H1 (cell line): ENCODE data around the gene PRKCZ. TPM values are rescaled to one million over a fixed set of nuclear protein-coding genes. Genes with fewer than 3 reads are reported as not detected.

ENCODE experiments used
- CTCF ChIA-PET: fragments of 300-600 bp; sonication (Branson Sonifier 250); formaldehyde crosslinking; loops from one replicate; lab custom pipeline; 2021; ENCODE audit not compliant: partially characterized antibody; lab: Charles Lee
- POLR2A ChIA-PET: fragments of 300-600 bp; sonication (Branson Sonifier 250); formaldehyde crosslinking; loops from one replicate; lab custom pipeline; 2021; ENCODE audit warnings: inconsistent platforms; ENCODE audit not compliant: partially characterized antibody; lab: Charles Lee
- DNase-seq, 2 experiments: peaks; one replicate each; pipeline versions ENCODE4 v3.0.0 to v3.0.0-alpha.2; 2010 to 2022; ENCODE audit warnings: low spot score in 2 of 2, low read depth in 1 of 2, mixed read lengths in 1 of 2
- FAIRE-seq: peaks from 2 replicates; lab custom pipeline; 2011; peaks lifted over from hg19 to GRCh38; lab: Jason Lieb, UNC
- H2AFZ ChIP-seq: 2 replicates; pipeline ENCODE4 v1.8.1; 2012; ENCODE audit warnings: low read length, inconsistent platforms
- H2AK5ac ChIP-seq: 2 replicates; pipeline ENCODE4 v1.6.1; 2013; ENCODE audit warnings: low read depth, low read length
- H2BK120ac ChIP-seq: replicated peaks from 2 replicates; pipeline ENCODE3; 2013; ENCODE audit warnings: low read depth, low read length, inconsistent platforms
- H2BK12ac ChIP-seq: 2 replicates; pipeline ENCODE4 v1.6.1; 2013; ENCODE audit warnings: low read depth, low read length
- H2BK15ac ChIP-seq: 2 replicates; pipeline ENCODE4 v1.6.1; 2013; ENCODE audit warnings: low read length
- H2BK20ac ChIP-seq: 2 replicates; pipeline ENCODE4 v1.6.1; 2013; ENCODE audit warnings: low read length
- H2BK5ac ChIP-seq: 2 replicates; pipeline ENCODE4 v1.6.1; 2013; ENCODE audit warnings: low read depth, low read length
- H3K14ac ChIP-seq: 2 replicates; pipeline ENCODE4 v1.6.1; 2013; ENCODE audit warnings: inconsistent platforms; ENCODE audit not compliant: insufficient read length
- H3K18ac ChIP-seq: 2 replicates; pipeline ENCODE4 v1.6.1; 2013; ENCODE audit warnings: low read length; ENCODE audit errors: extremely low read depth
- H3K23ac ChIP-seq: 2 replicates; pipeline ENCODE4 v1.6.1; 2013; ENCODE audit warnings: inconsistent platforms; ENCODE audit not compliant: insufficient read length
- H3K23me2 ChIP-seq: 2 replicates; pipeline ENCODE4 v1.6.1; 2013; ENCODE audit warnings: low read depth, low read length
- H3K27ac ChIP-seq: 2 replicates; pipeline ENCODE4 v1.6.1; 2011; ENCODE audit warnings: low read depth, low read length, inconsistent platforms
- H3K27me3 ChIP-seq, 4 experiments: replicated peaks in 1 of 4; 1 replicate in 1 of 4; 2 replicates in 3 of 4; pipeline versions ENCODE4 v1.6.1 to v1.8.1; 2011 to 2013; ENCODE audit warnings: low read length in 3 of 4, mild to moderate bottlenecking in 3 of 4, inconsistent platforms in 2 of 4, mixed read lengths in 2 of 4, moderate library complexity in 1 of 4; ENCODE audit not compliant: control insufficient read depth in 3 of 4, insufficient read depth in 3 of 4; ENCODE audit errors: extremely low read depth in 1 of 4
- H3K36me3 ChIP-seq, 4 experiments: 2 replicates each; pipeline versions ENCODE4 v1.6.1 to v1.8.1; 2011 to 2013; ENCODE audit warnings: mild to moderate bottlenecking in 4 of 4, low read length in 3 of 4, moderate library complexity in 2 of 4, control low read depth in 1 of 4, inconsistent platforms in 1 of 4; ENCODE audit not compliant: insufficient read depth in 4 of 4, control insufficient read depth in 2 of 4
- H3K4ac ChIP-seq: replicated peaks from 2 replicates; pipeline ENCODE3; 2013; ENCODE audit warnings: low read length, low read depth, mixed read lengths, inconsistent platforms; ENCODE audit not compliant: insufficient read length
- H3K4me1 ChIP-seq, 4 experiments: replicated peaks in 1 of 4; 1 replicate in 1 of 4; 2 replicates in 3 of 4; pipeline versions ENCODE4 v1.6.1 to v1.8.1; 2011 to 2013; ENCODE audit warnings: low read length in 3 of 4, inconsistent platforms in 2 of 4, mixed read lengths in 1 of 4; ENCODE audit not compliant: insufficient read depth in 4 of 4, control insufficient read depth in 3 of 4
- H3K4me2 ChIP-seq, 2 experiments: 2 replicates each; pipeline versions ENCODE4 v1.6.1 to v1.8.1; 2011 to 2013; ENCODE audit warnings: low read depth in 2 of 2, low read length in 2 of 2, control low read depth in 1 of 2, inconsistent platforms in 1 of 2, mild to moderate bottlenecking in 1 of 2; ENCODE audit not compliant: insufficient read depth in 1 of 2
- H3K4me3 ChIP-seq, 4 experiments: fragments of 200-600, 300-600 bp in 1 of 4; sonication (generic), shearing (Covaris generic), sonication (Bioruptor Twin) in 1 of 4; 2 replicates each; pipeline versions ENCODE4 v1.5.1 to v1.8.1; 2011 to 2016; ENCODE audit warnings: low read length in 4 of 4, low read depth in 3 of 4, control low read depth in 2 of 4, inconsistent platforms in 2 of 4, mild to moderate bottlenecking in 2 of 4, mixed read lengths in 1 of 4, moderate library complexity in 1 of 4; ENCODE audit not compliant: insufficient read depth in 2 of 4; ENCODE audit errors: extremely low read depth in 1 of 4
- H3K56ac ChIP-seq: replicated peaks from 2 replicates; pipeline ENCODE3; 2013; ENCODE audit warnings: low read depth, mild to moderate bottlenecking, mixed read lengths, low read length, inconsistent platforms; ENCODE audit not compliant: insufficient read length
- H3K79me1 ChIP-seq: 2 replicates; pipeline ENCODE4 v1.6.1; 2013; ENCODE audit warnings: low read depth, low read length, control low read depth
- H3K79me2 ChIP-seq, 2 experiments: 2 replicates each; pipeline versions ENCODE4 v1.6.1 to v1.8.1; 2012 to 2013; ENCODE audit warnings: low read length in 2 of 2, mild to moderate bottlenecking in 2 of 2, inconsistent platforms in 1 of 2; ENCODE audit not compliant: insufficient read depth in 2 of 2, control insufficient read depth in 1 of 2
- H3K9ac ChIP-seq, 4 experiments: replicated peaks in 1 of 4; 1 replicate in 1 of 4; 2 replicates in 3 of 4; pipeline versions ENCODE4 v1.6.1 to v1.8.1; 2011 to 2013; ENCODE audit warnings: low read depth in 3 of 4, low read length in 3 of 4, control low read depth in 2 of 4, mild to moderate bottlenecking in 2 of 4, moderate library complexity in 2 of 4, inconsistent platforms in 1 of 4; ENCODE audit errors: extremely low read depth in 1 of 4
- H3K9me3 ChIP-seq, 2 experiments: 2 replicates each; pipeline versions ENCODE4 v1.6.1 to v1.8.1; 2012 to 2013; ENCODE audit warnings: mild to moderate bottlenecking in 2 of 2, moderate library complexity in 2 of 2, control low read depth in 1 of 2, inconsistent platforms in 1 of 2, low read depth in 1 of 2, low read length in 1 of 2, mixed read lengths in 1 of 2; ENCODE audit not compliant: insufficient read depth in 2 of 2
- H4K20me1 ChIP-seq, 2 experiments: replicated peaks in 1 of 2; 2 replicates each; pipeline versions ENCODE3 to v1.8.1; 2011 to 2013; ENCODE audit warnings: inconsistent platforms in 2 of 2, low read length in 2 of 2, mild to moderate bottlenecking in 1 of 2; ENCODE audit not compliant: insufficient read depth in 2 of 2, control insufficient read depth in 1 of 2
- H4K5ac ChIP-seq: 2 replicates; pipeline ENCODE4 v1.6.1; 2013; ENCODE audit warnings: low read length, low read depth, mixed read lengths, inconsistent platforms; ENCODE audit not compliant: insufficient read length
- H4K8ac ChIP-seq: 2 replicates; pipeline ENCODE4 v1.8.0; 2013; ENCODE audit warnings: mild to moderate bottlenecking, moderate library complexity, low read length, inconsistent platforms; ENCODE audit not compliant: insufficient read depth; ENCODE audit errors: extremely low read depth
- H4K91ac ChIP-seq: replicated peaks from 2 replicates; pipeline ENCODE3; 2013; ENCODE audit warnings: low read length, mixed read lengths, inconsistent platforms; ENCODE audit not compliant: insufficient read length
- CREB1 ChIP-seq: IDR thresholded peaks from 2 replicates; pipeline ENCODE4 v1.6.1; 2012; ENCODE audit warnings: inconsistent platforms
- WGBS, 2 experiments: shearing (Covaris generic) in 1 of 2; methylation state at CpG; one replicate each; pipeline versions ENCODE4 v1.1.6 to v1.1.7; 2013 to 2015; ENCODE audit warnings: low lambda C conversion rate in 2 of 2, mixed read lengths in 2 of 2, inconsistent platforms in 1 of 2, low coverage in 1 of 2, missing lambda C conversion rate in 1 of 2; ENCODE audit not compliant: insufficient replicate concordance in 2 of 2, insufficient coverage in 1 of 2, insufficient read length in 1 of 2; ENCODE audit errors: extremely low coverage in 1 of 2, missing lambda C conversion rate in 1 of 2; 5-methylcytosine and 5-hydroxymethylcytosine counted together
- polyA plus RNA-seq, 7 experiments: library from polyadenylated mRNA; depleted of rRNA in 3 of 7; stranded (reverse) in 5 of 7; unstranded in 2 of 7; fragments of >200 nt in 5 of 7; fragments of 200-250 nt in 2 of 7; gene quantifications; 1 replicate in 5 of 7; 2 replicates in 1 of 7; 4 replicates in 1 of 7; pipeline versions ENCODE4 v1.2.1 to v1.2.3, GENCODE V29; 2011 to 2013; ENCODE audit warnings: missing spikeins in 2 of 7, mixed read lengths in 2 of 7
- total RNA-seq: library from RNA; stranded (reverse); fragmentation: NEBNext Ultra II Directional; extraction: Animal tissue kit (Norgen Biotek cat#: 25700); gene quantifications from 2 replicates; pipeline ENCODE4 v1.2.1, GENCODE V29; 2021

PRKCZ gene
- total and polyA plus RNA-seq, 2 of the 8 experiments (the other 6 are each of a cell fraction or from before 2014, with no cell fraction given): 37.4 to 45.1 TPM

GRCh38 chr1:2053784-2054376, 3.7 kb downstream of the PRKCZ start:
- Histone ChIP-seq H4K8ac (no peak overlapping the region), H4K5ac (no peak overlapping the region), H2BK20ac (no peak overlapping the region), H4K20me1 (peaks cover 11 to 16% of the 10 kb centered on the region in 2 experiments), H3K4me3 (no peak overlapping the region), H3K23ac (no peak overlapping the region), H2BK5ac (no peak overlapping the region), H4K91ac (no peak overlapping the region), H3K14ac (no peak overlapping the region), H2AK5ac (no peak overlapping the region), H3K4me1 (peaks cover 0 to 6% (median 4%) of the 10 kb centered on the region in 4 experiments; a peak in 4 of 7 replicates), H3K18ac (no peak overlapping the region), H3K27me3 (no peaks in the 10 kb centered on the region), H3K79me2 (peaks cover 0 to 26% of the 10 kb centered on the region in 2 experiments; a peak in 2 of 4 replicates), H3K4ac (no peak overlapping the region), H3K4me2 (no peak overlapping the region), H3K36me3 (peaks cover 3 to 14% (median 10%) of the 10 kb centered on the region in 4 experiments; a peak in 5 of 8 replicates), H3K27ac (no peak overlapping the region), H2BK12ac (0 out of 2 replicates have a peak overlapping the region, but pooled peaks have one; percentile 27), H3K23me2 (peaks cover 8% of the 10 kb centered on the region), H2AFZ (no peak overlapping the region), H2BK15ac (no peak overlapping the region), H3K56ac (no peak overlapping the region), H3K79me1 (peaks cover 13% of the 10 kb centered on the region), H3K9me3 (no peaks in the 10 kb centered on the region), H3K9ac (no peak overlapping the region), H2BK120ac (no peak overlapping the region)
- WGBS, 2 experiments: 94% methylated on average over 12 of the region's 12 CpGs; no CpG with 5 or more reads in 1 of the 2 experiments
- DNase-seq (no peak), FAIRE-seq (no peak)
- POLR2A ChIA-PET: no interaction called here
- CTCF ChIA-PET: interaction anchor here (0.6 to 2.8 kb wide), 3 partner anchors 10 to 12 kb away, joined by 3 to 15 read pairs (median 3); no protein-coding TSS in a partner anchor
- TF ChIP-seq CREB1: no peak
